HG03066 (cell line): Measurements from ENCODE around the gene WDR45B.
"Not testable (repeated sequence)": the region's sequence is repeated elsewhere in the genome, so short reads cannot be mapped to it uniquely, and the experiment has no call there.

ENCODE experiments used
- ATAC-seq: cut with Tn5 transposase; IDR thresholded peaks from one replicate; pipeline ENCODE4 v1.9.1; 2021; ENCODE audit warnings: low read depth; ENCODE audit not compliant: unreplicated experiment

The WDR45B gene

GRCh38 chr17:82588266-82589175, 59.7 kb downstream of the WDR45B start:
- ATAC-seq, result no peak

GRCh38 chr17:82587234-82588086, 60.8 kb downstream of the WDR45B start:
- ATAC-seq, result no peak

- no peak for ATAC-seq
Observed at GRCh38 chr17:82586576-82587233, 61.5 kb downstream of the WDR45B start.

- ATAC-seq, result not testable (repeated sequence)
Observed at GRCh38 chr17:82585935-82586575, 62.2 kb downstream of the WDR45B start.

- ATAC-seq, result no peak
Observed at GRCh38 chr17:82583720-82584234, 64.5 kb downstream of the WDR45B start.

GRCh38 chr17:82582709-82583108, 65.5 kb downstream of the WDR45B start:
- no peak for ATAC-seq

- no peak for ATAC-seq
Observed at GRCh38 chr17:82582213-82582612, 66.0 kb downstream of the WDR45B start.

GRCh38 chr17:82579969-82580368, 68.3 kb downstream of the WDR45B start:
- ATAC-seq, result not testable (repeated sequence)

GRCh38 chr17:82577300-82577699, 70.9 kb downstream of the WDR45B start:
- no peak for ATAC-seq

GRCh38 chr17:82575581-82576221, 72.5 kb downstream of the WDR45B start:
- not testable (repeated sequence) for ATAC-seq

GRCh38 chr17:82574041-82574440, 74.2 kb downstream of the WDR45B start:
- ATAC-seq, result no peak

- ATAC-seq, result no peak
Observed at GRCh38 chr17:82571855-82572254, 76.4 kb downstream of the WDR45B start.

GRCh38 chr17:82570277-82570676, 78.0 kb downstream of the WDR45B start:
- ATAC-seq, result no peak

- ATAC-seq, result no peak
Observed at GRCh38 chr17:82569621-82570020, 78.6 kb downstream of the WDR45B start.

- ATAC-seq, result no peak
Observed at GRCh38 chr17:82568997-82569393, 79.2 kb downstream of the WDR45B start.

- ATAC-seq, result no peak
Observed at GRCh38 chr17:82567286-82567685, 81.0 kb downstream of the WDR45B start.

- ATAC-seq, result no peak
Observed at GRCh38 chr17:82566129-82566960, 81.9 kb downstream of the WDR45B start.

- no peak for ATAC-seq
Observed at GRCh38 chr17:82565551-82565950, 82.7 kb downstream of the WDR45B start.
